H9 (cell line): ENCODE results near the gene COA6. TPM values are rescaled to one million over a fixed set of nuclear protein-coding genes. Genes with fewer than 3 reads are reported as not detected.

Experiments used
- DNase-seq: peaks from one replicate; pipeline ENCODE4 v3.0.0-alpha.2; 2017
- H2AFZ ChIP-seq: one replicate; pipeline ENCODE4 v1.6.1; 2013; ENCODE audit warnings: mild to moderate bottlenecking, low read length, control low read depth, moderate library complexity
- H2AK5ac ChIP-seq: 2 replicates; pipeline ENCODE4 v1.6.1; 2013; ENCODE audit warnings: low read length, control low read depth, mixed read lengths; ENCODE audit not compliant: insufficient read length
- H2BK120ac ChIP-seq: one replicate; pipeline ENCODE4 v1.6.1; 2013; ENCODE audit warnings: low read depth, mild to moderate bottlenecking, low read length, control low read depth, inconsistent platforms; ENCODE audit not compliant: poor library complexity, severe bottlenecking
- H2BK12ac ChIP-seq: 2 replicates; pipeline ENCODE4 v1.6.1; 2013; ENCODE audit warnings: low read length, control low read depth, mixed read lengths, low read depth; ENCODE audit not compliant: insufficient read length
- H2BK15ac ChIP-seq: 2 replicates; pipeline ENCODE4 v1.6.1; 2013; ENCODE audit warnings: low read depth, low read length, control low read depth
- H2BK20ac ChIP-seq: one replicate; pipeline ENCODE4 v1.6.1; 2013; ENCODE audit warnings: low read depth, mild to moderate bottlenecking, low read length, control low read depth, inconsistent platforms; ENCODE audit not compliant: poor library complexity, severe bottlenecking
- H2BK5ac ChIP-seq: 2 replicates; pipeline ENCODE4 v1.6.1; 2013; ENCODE audit warnings: low read length, control low read depth, mixed read lengths; ENCODE audit not compliant: insufficient read length
- H3K14ac ChIP-seq: 2 replicates; pipeline ENCODE4 v1.6.1; 2013; ENCODE audit warnings: low read length, control low read depth; ENCODE audit not compliant: insufficient read depth
- H3K18ac ChIP-seq: 2 replicates; pipeline ENCODE4 v1.6.1; 2013; ENCODE audit warnings: low read depth, mild to moderate bottlenecking, mixed read lengths, low read length, control low read depth; ENCODE audit not compliant: insufficient read length
- H3K23ac ChIP-seq: 2 replicates; pipeline ENCODE4 v1.6.1; 2013; ENCODE audit warnings: low read length, control low read depth, mixed read lengths, low read depth; ENCODE audit not compliant: insufficient read length
- H3K23me2 ChIP-seq: 2 replicates; pipeline ENCODE4 v1.6.1; 2013; ENCODE audit warnings: low read depth, mild to moderate bottlenecking, mixed read lengths, low read length, control low read depth; ENCODE audit not compliant: insufficient read length, poor library complexity, severe bottlenecking
- H3K27ac ChIP-seq: 2 replicates; pipeline ENCODE4 v1.5.1; 2013; ENCODE audit warnings: low read length, control low read depth, mixed read lengths, low read depth; ENCODE audit not compliant: insufficient read length
- H3K27me3 ChIP-seq: 2 replicates; pipeline ENCODE4 v1.6.1; 2013; ENCODE audit warnings: low read length, control low read depth, inconsistent platforms; ENCODE audit not compliant: insufficient read depth
- H3K4ac ChIP-seq: 2 replicates; pipeline ENCODE4 v1.6.1; 2013; ENCODE audit warnings: low read depth, mild to moderate bottlenecking, control low read depth, inconsistent platforms, low read length, moderate library complexity
- H3K4me1 ChIP-seq: 2 replicates; pipeline ENCODE4 v1.6.1; 2013; ENCODE audit warnings: low read length, control low read depth, inconsistent platforms; ENCODE audit not compliant: insufficient read depth
- H3K4me2 ChIP-seq: 2 replicates; pipeline ENCODE4 v1.6.1; 2013; ENCODE audit warnings: low read length, control low read depth, mixed read lengths; ENCODE audit not compliant: insufficient read length, insufficient read depth
- H3K56ac ChIP-seq: 2 replicates; pipeline ENCODE4 v1.6.1; 2013; ENCODE audit warnings: low read depth, mild to moderate bottlenecking, mixed read lengths, low read length, control low read depth; ENCODE audit not compliant: insufficient read length
- H3K79me1 ChIP-seq: 2 replicates; pipeline ENCODE4 v1.6.1; 2013; ENCODE audit warnings: low read depth, mild to moderate bottlenecking, moderate library complexity, low read length, control low read depth, inconsistent platforms; ENCODE audit not compliant: insufficient read depth, poor library complexity, severe bottlenecking
- H3K79me2 ChIP-seq: 2 replicates; pipeline ENCODE4 v1.6.1; 2013; ENCODE audit warnings: low read length, control low read depth, inconsistent platforms; ENCODE audit not compliant: insufficient read depth
- H3K9ac ChIP-seq: 2 replicates; pipeline ENCODE4 v1.6.1; 2013; ENCODE audit warnings: low read length, control low read depth, mixed read lengths; ENCODE audit not compliant: insufficient read length; ENCODE audit errors: extremely low read depth
- H3K9me3 ChIP-seq: one replicate; pipeline ENCODE4 v1.6.1; 2013; ENCODE audit warnings: low read depth, low read length, inconsistent platforms; ENCODE audit not compliant: control insufficient read depth
- H3T11ph ChIP-seq: one replicate; pipeline ENCODE4 v1.6.1; 2013; ENCODE audit warnings: mild to moderate bottlenecking, low read length, control low read depth, inconsistent platforms
- H4K20me1 ChIP-seq: one replicate; pipeline ENCODE4 v1.6.1; 2013; ENCODE audit not compliant: control insufficient read depth, insufficient read length, insufficient read depth
- H4K5ac ChIP-seq: 2 replicates; pipeline ENCODE4 v1.6.1; 2013; ENCODE audit warnings: low read depth, mild to moderate bottlenecking, mixed read lengths, low read length, control low read depth; ENCODE audit not compliant: insufficient read length
- H4K8ac ChIP-seq: replicated peaks from 2 replicates; pipeline ENCODE4 v1.6.1; 2013; ENCODE audit warnings: low read length, control low read depth, mixed read lengths, low read depth; ENCODE audit not compliant: insufficient read length
- H4K91ac ChIP-seq: 2 replicates; pipeline ENCODE4 v1.6.1; 2013; ENCODE audit warnings: low read depth, mild to moderate bottlenecking, moderate library complexity, mixed read lengths, low read length, control low read depth; ENCODE audit not compliant: insufficient read length
- H3K27ac Mint-ChIP-seq, 3 experiments: 2 replicates in 2 of 3; 3 replicates in 1 of 3; pipeline ENCODE4 v1.8.0; 2020 to 2021; ENCODE audit warnings: mixed read lengths in 3 of 3, mild to moderate bottlenecking in 1 of 3, moderate library complexity in 1 of 3
- H3K27me3 Mint-ChIP-seq: 2 replicates; pipeline ENCODE4 v1.8.0; 2021; ENCODE audit warnings: low read depth, mild to moderate bottlenecking, moderate library complexity, mixed read lengths
- H3K36me3 Mint-ChIP-seq, 3 experiments: 2 replicates in 2 of 3; 3 replicates in 1 of 3; pipeline ENCODE4 v1.8.0; 2020 to 2021; ENCODE audit warnings: low read depth in 3 of 3, mixed read lengths in 3 of 3; ENCODE audit not compliant: insufficient read depth in 1 of 3
- H3K4me1 Mint-ChIP-seq, 2 experiments: 2 replicates each; pipeline ENCODE4 v1.8.0; 2020; ENCODE audit warnings: mixed read lengths in 2 of 2
- H3K4me3 Mint-ChIP-seq, 2 experiments: 2 replicates in 1 of 2; 3 replicates in 1 of 2; pipeline ENCODE4 v1.8.0; 2020 to 2021; ENCODE audit warnings: mild to moderate bottlenecking in 2 of 2, mixed read lengths in 2 of 2, moderate library complexity in 1 of 2
- H3K9me3 Mint-ChIP-seq, 2 experiments: 2 replicates in 1 of 2; 3 replicates in 1 of 2; pipeline ENCODE4 v1.8.0; 2020; ENCODE audit warnings: mild to moderate bottlenecking in 2 of 2, mixed read lengths in 2 of 2, moderate library complexity in 1 of 2
- CTCF ChIP-seq: fragments of 200-600 bp; sonication (generic); conservative IDR thresholded peaks from 3 replicates; pipeline ENCODE4 v1.8.0; 2021; ENCODE audit warnings: antibody characterized with exemption, mild to moderate bottlenecking
- WGBS: extraction: QIAGEN DNeasy Blood & Tissue Kit; methylation state at CpG from one replicate; pipeline ENCODE4 v1.1.7; 2013; ENCODE audit warnings: missing lambda C conversion rate, low lambda C conversion rate, mixed read lengths; ENCODE audit not compliant: insufficient read length; ENCODE audit errors: extremely low coverage; 5-methylcytosine and 5-hydroxymethylcytosine counted together
- total RNA-seq: library from RNA; stranded (reverse); gene quantifications from 2 replicates; pipeline ENCODE4 v1.2.1, GENCODE V29; 2021

The COA6 gene
- total RNA-seq, 1 experiment from 2014 or later = 42.3 TPM

- Mint-ChIP-seq H3K27ac (no peak overlapping the region), H3K9me3 (peaks cover 3 to 4% of the 10 kb centered on the region in 2 experiments; a peak in 4 of 5 replicates), H3K4me1 (peaks cover 9 to 10% of the 10 kb centered on the region in 2 experiments), H3K27me3 (peaks cover 8% of the 10 kb centered on the region), H3K36me3 (peaks cover 0 to 2% (median 0%) of the 10 kb centered on the region in 3 experiments; a peak in 1 of 7 replicates), H3K4me3 (no peak overlapping the region)
- Histone ChIP-seq H2BK12ac (no peak overlapping the region), H3K4me1 (no peaks in the 10 kb centered on the region), H3K27ac (no peak overlapping the region), H2AFZ (no peak overlapping the region), H3T11ph (no peak overlapping the region), H2AK5ac (no peak overlapping the region), H3K14ac (no peak overlapping the region), H4K91ac (no peak overlapping the region), H3K18ac (no peak overlapping the region), H2BK15ac (no peak overlapping the region), H3K27me3 (no peaks in the 10 kb centered on the region), H3K9me3 (no peaks in the 10 kb centered on the region), H3K79me2 (no peaks in the 10 kb centered on the region), H3K56ac (no peak overlapping the region), H2BK20ac (no peak overlapping the region), H3K23ac (no peak overlapping the region), H2BK120ac (no peak overlapping the region), H4K8ac (no peak overlapping the region), H3K79me1 (no peaks in the 10 kb centered on the region), H3K4ac (no peak overlapping the region), H4K20me1 (no peaks in the 10 kb centered on the region), H3K9ac (no peak overlapping the region), H4K5ac (no peak overlapping the region), H3K4me2 (no peak overlapping the region), H3K23me2 (no peaks in the 10 kb centered on the region), H2BK5ac (no peak overlapping the region)
- TF ChIP-seq CTCF = no peak
- WGBS = no CpG with 5 or more reads among the region's 2 CpGs
- no peak for DNase-seq
These were observed 41.7 kb upstream of the COA6 start for GRCh38 chr1:234331507-234331906.
